Heart left ventricle (tissue), 13 donors: Measurements from ENCODE around the gene KRT16.

Experiments
- POLR2A ChIP-seq, 2 donors: fragments of 450-650 bp; IDR thresholded peaks; one replicate each; pipeline ENCODE4 v1.6.1; 2017; ENCODE audit warnings: antibody characterized with exemption in 2 of 2, mild to moderate bottlenecking in 2 of 2, moderate library complexity in 2 of 2
- TF ChIP-seq, protein P1 (sequence below), 12 donors: fragments of 200-600 bp; sonication (generic) in 4 of 12; IDR thresholded peaks; one replicate each; pipeline versions ENCODE4 v1.5.0 to v1.8.0; 2018 to 2022; ENCODE audit warnings: antibody characterized with exemption in 12 of 12, mild to moderate bottlenecking in 5 of 12
- donor health status: ischemic (EF 13 %, LVEDD 7.1; RV severe dilation, severe dysfunction).
- donor health status: DM: no; HTN: yes; CAD: no.
- donor health status: DM: no; HTN: no; CAD: no.
- donor health status: ischemic (EF 25% LVEDD 6.9; RV normal size, moderate dysfunction).
- donor health status: ischemic (EF 25% LVEDD 5.7; RV mildly dilated, moderate dysfunction).
- donor health status: ischemic (EF 35%, LVEDD 5.7; RV mildly dilated, moderate dysfunction).
- donor health status: nonischemic (EF 11% LVEDD 7.7; RV severe dilation, severe dysfunction).
- donor health status: DM: yes; HTN: yes; CAD: no.
- donor health status: PGD.
- donor health status: ischemic (EF 29% LVEDD 5.4; RV normal size, mild dysfunction).
- donor health status: nonischemic (EF 23%, LVEDD 6.1; RV moderate dilation, normal function).

DNA sequence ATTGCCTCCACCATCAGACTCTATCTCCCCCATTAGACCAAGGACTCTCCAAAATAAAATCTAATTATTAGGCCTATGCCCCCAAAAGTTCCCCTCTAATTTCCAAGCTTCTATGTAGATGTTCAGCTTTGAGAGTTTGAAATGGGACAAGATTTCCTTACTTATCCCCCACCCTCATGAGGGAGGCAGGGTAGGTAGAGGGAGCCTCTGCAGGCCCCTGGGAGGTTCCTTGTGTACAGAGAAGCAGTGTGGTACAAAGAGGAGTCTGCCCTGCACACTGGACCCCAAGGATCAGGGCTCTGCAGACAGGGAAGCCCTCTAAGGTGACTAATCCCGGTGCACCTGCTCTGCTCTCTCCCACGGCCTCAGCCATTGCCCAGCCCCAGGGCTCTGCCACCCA, 9.3 kb upstream of the KRT16 start:
- TF ChIP-seq, protein P1, sequence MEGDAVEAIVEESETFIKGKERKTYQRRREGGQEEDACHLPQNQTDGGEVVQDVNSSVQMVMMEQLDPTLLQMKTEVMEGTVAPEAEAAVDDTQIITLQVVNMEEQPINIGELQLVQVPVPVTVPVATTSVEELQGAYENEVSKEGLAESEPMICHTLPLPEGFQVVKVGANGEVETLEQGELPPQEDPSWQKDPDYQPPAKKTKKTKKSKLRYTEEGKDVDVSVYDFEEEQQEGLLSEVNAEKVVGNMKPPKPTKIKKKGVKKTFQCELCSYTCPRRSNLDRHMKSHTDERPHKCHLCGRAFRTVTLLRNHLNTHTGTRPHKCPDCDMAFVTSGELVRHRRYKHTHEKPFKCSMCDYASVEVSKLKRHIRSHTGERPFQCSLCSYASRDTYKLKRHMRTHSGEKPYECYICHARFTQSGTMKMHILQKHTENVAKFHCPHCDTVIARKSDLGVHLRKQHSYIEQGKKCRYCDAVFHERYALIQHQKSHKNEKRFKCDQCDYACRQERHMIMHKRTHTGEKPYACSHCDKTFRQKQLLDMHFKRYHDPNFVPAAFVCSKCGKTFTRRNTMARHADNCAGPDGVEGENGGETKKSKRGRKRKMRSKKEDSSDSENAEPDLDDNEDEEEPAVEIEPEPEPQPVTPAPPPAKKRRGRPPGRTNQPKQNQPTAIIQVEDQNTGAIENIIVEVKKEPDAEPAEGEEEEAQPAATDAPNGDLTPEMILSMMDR (IDR thresholded peaks at IDR 0.05) = no peak
- TF ChIP-seq POLR2A (IDR thresholded peaks at IDR 0.05) = no peak
